ENCODE data around the gene BBIP1. TPM values are rescaled to one million over a fixed set of nuclear protein-coding genes. Genes with fewer than 3 reads are reported as not detected.

BBIP1 gene
- total and polyA plus RNA-seq, 11 donors: 19.3 to 32.4 (median 25.8) TPM

- H3K36me3 ChIP-seq: peaks cover 0 to 7% (median 0%) of the 10 kb centered on the region in 9 donors
- ATAC-seq (no peak), DNase-seq (no peak)
- H3K27me3 ChIP-seq: no peaks in the 10 kb centered on the region
- no peak overlapping the region for H3K4me3 ChIP-seq
- peaks cover 0 to 16% (median 9%) of the 10 kb centered on the region in 12 donors for H3K4me1 ChIP-seq
- no peak for TF ChIP-seq CTCF (IDR thresholded peaks at IDR 0.05)
- no peak for TF ChIP-seq POLR2A (IDR thresholded peaks at IDR 0.05)
- 77 to 87% (median 85%) methylated on average over 2 of the region's 2 CpGs for WGBS, 4 donors
- H3K27ac ChIP-seq: no peak overlapping the region
- no peaks in the 10 kb centered on the region for H3K9me3 ChIP-seq
- intact Hi-C loops (cut with DNase I): no loop called here
Observed at GRCh38 chr10:110914431-110914830, 4.5 kb downstream of the BBIP1 start.

- WGBS, 4 donors: 86 to 92% (median 89%) methylated on average over 3 of the region's 3 CpGs
- intact Hi-C loops (cut with DNase I): no loop called here
- no peaks in the 10 kb centered on the region for H3K27me3 ChIP-seq
- no peak for DNase-seq
- peaks cover 0 to 8% (median 2%) of the 10 kb centered on the region in 12 donors for H3K4me1 ChIP-seq
- TF ChIP-seq CTCF (IDR thresholded peaks at IDR 0.05) (no peak), POLR2A (IDR thresholded peaks at IDR 0.05) (no peak)
- no peaks in the 10 kb centered on the region for H3K9me3 ChIP-seq
- H3K36me3 ChIP-seq: peaks cover 0 to 9% (median 0%) of the 10 kb centered on the region in 9 donors
- H3K27ac ChIP-seq: no peak overlapping the region
- ATAC-seq: no peak
- no peak overlapping the region for H3K4me3 ChIP-seq
Observed at GRCh38 chr10:110912374-110912773, 6.6 kb downstream of the BBIP1 start.

GRCh38 chr10:110910138-110910537, 8.8 kb downstream of the BBIP1 start:
- no peaks in the 10 kb centered on the region for H3K4me1 ChIP-seq
- H3K27ac ChIP-seq: no peak overlapping the region
- WGBS, 4 donors: 87 to 93% (median 90%) methylated on average over 4 of the region's 4 CpGs
- no peak overlapping the region for H3K4me3 ChIP-seq
- DNase-seq (no peak), ATAC-seq (no peak)
- H3K27me3 ChIP-seq: no peaks in the 10 kb centered on the region
- peaks cover 0 to 18% (median 2%) of the 10 kb centered on the region in 9 donors for H3K36me3 ChIP-seq
- no peaks in the 10 kb centered on the region for H3K9me3 ChIP-seq
- TF ChIP-seq POLR2A (IDR thresholded peaks at IDR 0.05): no peak
- no peak for TF ChIP-seq CTCF (IDR thresholded peaks at IDR 0.05)
- intact Hi-C loops (cut with DNase I): no loop called here

GRCh38 chr10:110903280-110904278, 15.4 kb downstream of the BBIP1 start:
- TF ChIP-seq POLR2A (IDR thresholded peaks at IDR 0.05) (no peak), CTCF (IDR thresholded peaks at IDR 0.05) (no peak)
- peak overlapping the region in 1 of 12 donors; percentile 17 for H3K27ac ChIP-seq
- 78 to 85% (median 83%) methylated on average over 3 of the region's 3 CpGs for WGBS, 4 donors
- peaks cover 0 to 58% (median 25%) of the 10 kb centered on the region in 9 donors for H3K36me3 ChIP-seq
- intact Hi-C loops (cut with DNase I): loop anchor here in 1 of 10 donors (10.0 kb wide), 1 partner anchor 499 kb away; no protein-coding TSS in a partner anchor
- no peak overlapping the region for H3K4me3 ChIP-seq
- no peaks in the 10 kb centered on the region for H3K27me3 ChIP-seq
- peaks cover 0 to 9% (median 2%) of the 10 kb centered on the region in 12 donors for H3K4me1 ChIP-seq
- no peak for DNase-seq
- H3K9me3 ChIP-seq: no peaks in the 10 kb centered on the region
- ATAC-seq: peak in 3 of 4 donors; percentile 39 to 55 (median 46)

Measured in heart left ventricle (tissue), 16 donors.